ENCODE data around the gene ATP6V0B. TPM values are rescaled to one million over a fixed set of nuclear protein-coding genes. Genes with fewer than 3 reads are reported as not detected.
A peak's percentile ranks its signal among the peaks of the same experiment; 100 is the strongest.

The ATP6V0B gene
- total and polyA plus RNA-seq, 8 donors: 59.8 to 208 (median 84.8) TPM

GRCh38 chr1:44008259-44008658, 33.5 kb downstream of the ATP6V0B start:
- H3K4me1 ChIP-seq: no peaks in the 10 kb centered on the region
- DNase-seq: no peak
- FAIRE-seq: no peak
- TF ChIP-seq CTCF (IDR thresholded peaks at IDR 0.05): no peak
- no peak for ATAC-seq
- no peaks in the 10 kb centered on the region for H3K36me3 ChIP-seq
- intact Hi-C loops (cut with DNase I): no loop called here
- H3K27me3 ChIP-seq: no peaks in the 10 kb centered on the region
- H3K9me3 ChIP-seq: no peaks in the 10 kb centered on the region
- H3K27ac ChIP-seq: no peak overlapping the region
- no peak overlapping the region for H3K4me3 ChIP-seq
- 93% methylated on average over 12 of the region's 12 CpGs for whole genome bisulfite sequencing, 2 donors

GRCh38 chr1:44010935-44011471, 36.2 kb downstream of the ATP6V0B start:
- H3K4me1 ChIP-seq: no peaks in the 10 kb centered on the region
- H3K4me3 ChIP-seq: no peak overlapping the region
- no peaks in the 10 kb centered on the region for H3K36me3 ChIP-seq
- ATAC-seq (no peak), DNase-seq (no peak), FAIRE-seq (no peak)
- no peaks in the 10 kb centered on the region for H3K27me3 ChIP-seq
- WGBS, 2 donors: 87% methylated on average over 11 of the region's 11 CpGs
- intact Hi-C loops (cut with DNase I): no loop called here
- no peak for TF ChIP-seq CTCF (IDR thresholded peaks at IDR 0.05)
- no peak overlapping the region for H3K27ac ChIP-seq
- no peaks in the 10 kb centered on the region for H3K9me3 ChIP-seq

GRCh38 chr1:44012404-44012803, 37.6 kb downstream of the ATP6V0B start:
- intact Hi-C loops (cut with DNase I): no loop called here
- Histone ChIP-seq H3K27ac (no peak overlapping the region), H3K9me3 (no peaks in the 10 kb centered on the region), H3K36me3 (no peaks in the 10 kb centered on the region), H3K27me3 (no peaks in the 10 kb centered on the region), H3K4me1 (no peaks in the 10 kb centered on the region), H3K4me3 (no peak overlapping the region)
- no peak for ATAC-seq
- DNase-seq: no peak
- no peak for FAIRE-seq
- no peak for TF ChIP-seq CTCF (IDR thresholded peaks at IDR 0.05)
- WGBS, 2 donors: 55 to 67% methylated on average over 2 of the region's 2 CpGs

- no peak for DNase-seq
- intact Hi-C loops (cut with DNase I): no loop called here
- H3K9me3 ChIP-seq: no peaks in the 10 kb centered on the region
- H3K36me3 ChIP-seq: no peaks in the 10 kb centered on the region
- WGBS, 2 donors: 79 to 82% methylated on average over 13 of the region's 13 CpGs
- no peak overlapping the region for H3K4me3 ChIP-seq
- H3K27ac ChIP-seq: no peak overlapping the region
- H3K4me1 ChIP-seq: no peaks in the 10 kb centered on the region
- no peak for TF ChIP-seq CTCF (IDR thresholded peaks at IDR 0.05)
- no peaks in the 10 kb centered on the region for H3K27me3 ChIP-seq
- no peak for FAIRE-seq
- ATAC-seq: peak in 3 of 4 donors; percentile 29 to 66 (median 65)
Observed at GRCh38 chr1:44012941-44013609, 38.3 kb downstream of the ATP6V0B start.

GRCh38 chr1:44013949-44014348, 39.2 kb downstream of the ATP6V0B start:
- no peak for TF ChIP-seq CTCF (IDR thresholded peaks at IDR 0.05)
- Histone ChIP-seq H3K27ac (no peak overlapping the region), H3K4me1 (no peaks in the 10 kb centered on the region), H3K4me3 (no peak overlapping the region), H3K27me3 (no peaks in the 10 kb centered on the region), H3K9me3 (no peaks in the 10 kb centered on the region), H3K36me3 (no peaks in the 10 kb centered on the region)
- FAIRE-seq (no peak), ATAC-seq (no peak), DNase-seq (no peak)
- WGBS, 2 donors: 80% methylated on average over 5 of the region's 5 CpGs
- intact Hi-C loops (cut with DNase I): no loop called here
